ENCODE results near the gene GET3.
A peak's percentile ranks its signal among the peaks of the same experiment; 100 is the strongest.

The GET3 gene

GRCh38 chr19:12778017-12778904, 41.0 kb downstream of the GET3 start:
- DNase-seq (ENCODE audit: low read depth in 2 of 2, low spot score in 1 of 2): no peak

- no peak for DNase-seq (ENCODE audit: low read depth in 2 of 2, low spot score in 1 of 2)
Measured at GRCh38 chr19:12778905-12779161, 41.5 kb downstream of the GET3 start.

- no peak for DNase-seq (ENCODE audit: low read depth in 2 of 2, low spot score in 1 of 2)
Measured at GRCh38 chr19:12779162-12779993, 42.1 kb downstream of the GET3 start.

- no peak for DNase-seq (ENCODE audit: low read depth in 2 of 2, low spot score in 1 of 2)
Measured at GRCh38 chr19:12782174-12782423, 44.8 kb downstream of the GET3 start.

- DNase-seq (ENCODE audit: low read depth in 2 of 2, low spot score in 1 of 2): peak; percentile 71 to 80
Measured at GRCh38 chr19:12782424-12783290, 45.4 kb downstream of the GET3 start.

- DNase-seq (ENCODE audit: low read depth in 2 of 2, low spot score in 1 of 2): no peak
Measured at GRCh38 chr19:12783291-12783848, 46.1 kb downstream of the GET3 start.

- no peak for DNase-seq (ENCODE audit: low read depth in 2 of 2, low spot score in 1 of 2)
Measured at GRCh38 chr19:12783849-12784393, 46.6 kb downstream of the GET3 start.

GRCh38 chr19:12784394-12784870, 47.1 kb downstream of the GET3 start:
- DNase-seq (ENCODE audit: low read depth in 2 of 2, low spot score in 1 of 2): no peak

- DNase-seq (ENCODE audit: low read depth in 2 of 2, low spot score in 1 of 2): no peak
Measured at GRCh38 chr19:12784871-12785430, 47.7 kb downstream of the GET3 start.

GRCh38 chr19:12785431-12786031, 48.2 kb downstream of the GET3 start:
- no peak for DNase-seq (ENCODE audit: low read depth in 2 of 2, low spot score in 1 of 2)

GRCh38 chr19:12786141-12786870, 49.0 kb downstream of the GET3 start:
- DNase-seq (ENCODE audit: low read depth in 2 of 2, low spot score in 1 of 2): no peak

- no peak for DNase-seq (ENCODE audit: low read depth in 2 of 2, low spot score in 1 of 2)
Measured at GRCh38 chr19:12786952-12787351, 49.7 kb downstream of the GET3 start.

GRCh38 chr19:12787458-12787857, 50.2 kb downstream of the GET3 start:
- no peak for DNase-seq (ENCODE audit: low read depth in 2 of 2, low spot score in 1 of 2)

- no peak for DNase-seq (ENCODE audit: low read depth in 2 of 2, low spot score in 1 of 2)
Measured at GRCh38 chr19:12788042-12788681, 50.9 kb downstream of the GET3 start.

GRCh38 chr19:12788682-12789097, 51.4 kb downstream of the GET3 start:
- DNase-seq (ENCODE audit: low read depth in 2 of 2, low spot score in 1 of 2): no peak

- no peak for DNase-seq (ENCODE audit: low read depth in 2 of 2, low spot score in 1 of 2)
Measured at GRCh38 chr19:12789098-12789903, 52.0 kb downstream of the GET3 start.

- peak; percentile 84 for DNase-seq (ENCODE audit: low read depth in 2 of 2, low spot score in 1 of 2)
Measured at GRCh38 chr19:12789904-12790619, 52.8 kb downstream of the GET3 start.
